CD8-positive, alpha-beta memory T cell (primary cell): ENCODE results near the gene DDX46. TPM values are rescaled to one million over a fixed set of nuclear protein-coding genes. Genes with fewer than 3 reads are reported as not detected.

Experiments
- CTCF ChIA-PET: fragments of 350-600 bp; sonication (Branson Sonifier 250); formaldehyde crosslinking; loops from one replicate; lab custom pipeline; 2021; ENCODE audit warnings: antibody characterized with exemption; lab: Charles Lee
- POLR2A ChIA-PET: fragments of 350-600 bp; sonication (Branson Sonifier 250); formaldehyde crosslinking; loops from one replicate; lab custom pipeline; 2021; ENCODE audit warnings: antibody characterized with exemption; lab: Charles Lee
- DNase-seq, 5 donors: peaks; one replicate each; pipeline versions ENCODE4 v3.0.0 to v3.0.0-alpha.2; 2020 to 2022; ENCODE audit warnings: mixed read lengths in 1 of 5
- H3K27ac ChIP-seq: one replicate; pipeline ENCODE4 v1.7.0; 2013; ENCODE audit warnings: low read depth, mild to moderate bottlenecking, low read length, moderate library complexity
- H3K27me3 ChIP-seq: 2 replicates; pipeline ENCODE4 v1.7.0; 2013; ENCODE audit warnings: low read length, mild to moderate bottlenecking; ENCODE audit not compliant: insufficient read depth, poor library complexity, severe bottlenecking
- H3K36me3 ChIP-seq: 2 replicates; pipeline ENCODE4 v1.7.0; 2013; ENCODE audit warnings: mild to moderate bottlenecking, low read length, moderate library complexity; ENCODE audit not compliant: insufficient read depth
- H3K4me1 ChIP-seq: 2 replicates; pipeline ENCODE4 v1.7.0; 2013; ENCODE audit warnings: mild to moderate bottlenecking, low read length, moderate library complexity; ENCODE audit not compliant: insufficient read depth
- H3K4me3 ChIP-seq: 2 replicates; pipeline ENCODE4 v1.7.0; 2013; ENCODE audit warnings: mild to moderate bottlenecking, low read length
- H3K9me3 ChIP-seq: 2 replicates; pipeline ENCODE4 v1.7.0; 2013; ENCODE audit warnings: mild to moderate bottlenecking, low read length
- H3K27ac Mint-ChIP-seq, 8 donors: one replicate each; pipeline ENCODE4 v1.8.0; 2020 to 2021; ENCODE audit warnings: mixed read lengths in 8 of 8, mild to moderate bottlenecking in 6 of 8, inconsistent platforms in 3 of 8, moderate library complexity in 3 of 8
- H3K27me3 Mint-ChIP-seq, 2 donors: one replicate each; pipeline ENCODE4 v1.8.0; 2020 to 2021; ENCODE audit warnings: mixed read lengths in 2 of 2, mild to moderate bottlenecking in 1 of 2, moderate library complexity in 1 of 2
- H3K36me3 Mint-ChIP-seq, 3 donors: one replicate each; pipeline ENCODE4 v1.8.0; 2020 to 2021; ENCODE audit warnings: mixed read lengths in 3 of 3, inconsistent platforms in 1 of 3, mild to moderate bottlenecking in 1 of 3
- H3K4me1 Mint-ChIP-seq, 3 donors: one replicate each; pipeline ENCODE4 v1.8.0; 2020 to 2021; ENCODE audit warnings: mixed read lengths in 3 of 3, inconsistent platforms in 1 of 3, mild to moderate bottlenecking in 1 of 3
- H3K4me3 Mint-ChIP-seq, 7 donors: one replicate each; pipeline ENCODE4 v1.8.0; 2020 to 2021; ENCODE audit warnings: mixed read lengths in 7 of 7, mild to moderate bottlenecking in 6 of 7, moderate library complexity in 4 of 7, inconsistent platforms in 2 of 7
- H3K9me3 Mint-ChIP-seq, 5 donors: one replicate each; pipeline ENCODE4 v1.8.0; 2020 to 2022; ENCODE audit warnings: mixed read lengths in 5 of 5, mild to moderate bottlenecking in 3 of 5, moderate library complexity in 2 of 5, inconsistent platforms in 1 of 5
- polyA plus RNA-seq: library from polyadenylated mRNA; unstranded; fragments of 300-500 nt; fragmentation: Illumina TruSeq; gene quantifications from one replicate; pipeline ENCODE4 v1.2.3, GENCODE V29; 2021
- total RNA-seq, 2 experiments: library from RNA; stranded (reverse); gene quantifications; one replicate each; pipeline ENCODE4 v1.2.3, GENCODE V29; 2021

DDX46 gene
- total and polyA plus RNA-seq, 3 experiments from 2014 or later = 27.5 to 83.8 (median 81.3) TPM

GRCh38 chr5:134813827-134814226 is 55.2 kb downstream of the DDX46 start:
- Histone ChIP-seq H3K36me3 (peaks cover 19% of the 10 kb centered on the region), H3K27ac (no peak overlapping the region)

DNA sequence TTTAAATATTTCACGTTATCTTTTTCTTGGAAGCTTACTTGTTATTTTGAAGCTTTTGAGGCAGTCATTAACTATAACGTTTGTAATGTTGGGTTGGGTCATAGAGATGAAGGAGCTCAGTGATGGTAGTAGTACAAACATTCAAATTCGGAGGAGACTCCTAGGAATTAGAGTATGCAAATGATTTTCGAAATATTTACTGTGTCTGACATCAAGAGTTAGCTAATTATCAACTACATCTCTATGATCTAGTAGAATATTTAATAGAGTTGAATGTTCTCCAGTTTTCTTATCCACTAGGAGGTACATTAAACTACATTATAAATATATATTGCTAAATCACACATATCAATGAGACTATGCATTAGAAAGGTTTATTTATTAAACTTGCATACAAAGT is 58.4 kb downstream of the DDX46 start:
- Mint-ChIP-seq H3K4me1 (peaks cover 2 to 17% (median 10%) of the 10 kb centered on the region in 3 donors), H3K27me3 (no peaks in the 10 kb centered on the region), H3K36me3 (peaks cover 4 to 74% (median 17%) of the 10 kb centered on the region in 3 donors), H3K4me3 (no peak overlapping the region), H3K9me3 (no peaks in the 10 kb centered on the region), H3K27ac (peak overlapping the region in 2 of 8 donors; percentile 30 to 45)
- Histone ChIP-seq H3K4me1 (no peaks in the 10 kb centered on the region), H3K4me3 (no peak overlapping the region), H3K9me3 (no peaks in the 10 kb centered on the region), H3K27me3 (no peaks in the 10 kb centered on the region), H3K36me3 (peaks cover 17% of the 10 kb centered on the region), H3K27ac (no peak overlapping the region)
- POLR2A ChIA-PET = no interaction called here
- CTCF ChIA-PET = interaction anchor here (1.6 kb wide), 1 partner anchor 88 kb away, joined by 6 read pairs; the partner anchor contains the start of gene PCBD2
- no peak for DNase-seq

More at GRCh38 chr5:134813827-134814226, 55.2 kb downstream of the DDX46 start:
- Mint-ChIP-seq H3K4me1 (peaks cover 2 to 17% (median 10%) of the 10 kb centered on the region in 3 donors), H3K27me3 (no peaks in the 10 kb centered on the region), H3K36me3 (peaks cover 4 to 66% (median 11%) of the 10 kb centered on the region in 3 donors), H3K4me3 (no peak overlapping the region), H3K27ac (peak overlapping the region in 4 of 8 donors; percentile 29 to 83 (median 62)), H3K9me3 (no peaks in the 10 kb centered on the region)
- Histone ChIP-seq H3K4me1 (no peaks in the 10 kb centered on the region), H3K9me3 (no peaks in the 10 kb centered on the region), H3K27me3 (no peaks in the 10 kb centered on the region), H3K4me3 (no peak overlapping the region)
- ChIA-PET POLR2A (no interaction called here), CTCF (no interaction called here)
- DNase-seq = no peak

- H3K4me3 Mint-ChIP-seq = no peak overlapping the region
- peaks cover 0 to 8% (median 2%) of the 10 kb centered on the region in 3 donors for H3K4me1 Mint-ChIP-seq
- H3K9me3 ChIP-seq = no peaks in the 10 kb centered on the region
- ChIA-PET CTCF (no interaction called here), POLR2A (no interaction called here)
- H3K4me1 ChIP-seq = no peaks in the 10 kb centered on the region
- H3K27me3 ChIP-seq = no peaks in the 10 kb centered on the region
- DNase-seq = no peak
- no peak overlapping the region for H3K27ac ChIP-seq
- H3K36me3 ChIP-seq = peaks cover 20% of the 10 kb centered on the region
- H3K4me3 ChIP-seq = no peak overlapping the region
- H3K27me3 Mint-ChIP-seq = no peaks in the 10 kb centered on the region
- H3K36me3 Mint-ChIP-seq = peaks cover 4 to 76% (median 19%) of the 10 kb centered on the region in 3 donors
- H3K27ac Mint-ChIP-seq = no peak overlapping the region
- H3K9me3 Mint-ChIP-seq = no peaks in the 10 kb centered on the region
Observed at GRCh38 chr5:134818776-134819175, 60.2 kb downstream of the DDX46 start.

DNA sequence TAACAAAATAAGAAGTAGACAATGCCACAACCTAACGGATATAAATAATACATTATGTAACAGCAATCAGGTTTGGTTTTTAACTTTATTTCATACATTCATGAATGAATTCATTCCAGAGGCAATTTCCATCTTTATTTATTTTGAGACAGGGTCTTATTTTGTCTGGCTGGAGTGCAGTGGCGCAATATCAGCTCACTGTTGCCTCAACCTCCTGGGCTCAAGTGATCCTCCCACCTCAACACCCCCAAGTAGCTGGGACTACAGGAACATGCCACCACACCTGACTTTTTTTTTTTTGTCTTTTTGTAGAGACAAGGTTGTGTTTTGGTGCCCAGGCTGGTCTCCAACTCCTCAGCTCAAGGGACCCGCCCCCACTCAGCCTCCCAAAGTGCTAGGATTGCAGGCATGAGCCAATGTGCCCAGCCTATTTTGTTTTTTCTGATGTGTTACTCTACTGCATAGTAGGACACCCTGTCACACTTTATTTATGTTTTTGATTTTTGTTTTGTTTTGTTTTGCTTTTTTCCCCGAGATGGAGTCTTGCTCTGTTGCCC is 60.9 kb downstream of the DDX46 start:
- ChIA-PET POLR2A (no interaction called here), CTCF (no interaction called here)
- Histone ChIP-seq H3K9me3 (no peaks in the 10 kb centered on the region), H3K4me3 (no peak overlapping the region), H3K27me3 (no peaks in the 10 kb centered on the region), H3K27ac (no peak overlapping the region), H3K4me1 (no peaks in the 10 kb centered on the region), H3K36me3 (peaks cover 20% of the 10 kb centered on the region)
- H3K4me3 Mint-ChIP-seq = no peak overlapping the region
- no peak overlapping the region for H3K27ac Mint-ChIP-seq
- no peaks in the 10 kb centered on the region for H3K9me3 Mint-ChIP-seq
- H3K36me3 Mint-ChIP-seq = peaks cover 4 to 75% (median 19%) of the 10 kb centered on the region in 3 donors
- H3K4me1 Mint-ChIP-seq = peaks cover 0 to under 1% (median 0%) of the 10 kb centered on the region in 3 donors
- no peaks in the 10 kb centered on the region for H3K27me3 Mint-ChIP-seq
- no peak for DNase-seq

DNA sequence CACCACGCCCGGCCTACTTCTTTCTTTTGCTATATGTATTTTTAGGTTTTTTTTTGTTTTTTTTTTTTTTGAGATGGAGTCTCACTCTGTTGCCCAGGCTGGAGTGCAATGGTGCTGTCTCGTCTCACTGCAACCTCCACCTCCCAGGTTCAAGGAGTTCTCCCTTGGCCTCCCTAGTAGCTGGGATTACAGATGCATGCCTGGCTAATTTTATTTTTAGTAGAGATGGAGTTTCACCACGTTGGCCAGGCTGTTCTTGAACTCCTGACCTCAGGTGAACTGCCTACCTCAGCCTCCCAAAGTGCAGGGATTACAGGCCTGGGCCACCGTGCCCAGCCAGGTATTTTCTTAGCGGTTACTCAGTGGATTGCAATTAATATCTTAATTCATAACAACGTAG is 63.3 kb downstream of the DDX46 start:
- no peaks in the 10 kb centered on the region for H3K27me3 Mint-ChIP-seq
- no peaks in the 10 kb centered on the region for H3K4me1 Mint-ChIP-seq
- Histone ChIP-seq H3K27ac (no peak overlapping the region), H3K4me3 (no peak overlapping the region), H3K27me3 (no peaks in the 10 kb centered on the region), H3K4me1 (no peaks in the 10 kb centered on the region), H3K36me3 (peaks cover 15% of the 10 kb centered on the region), H3K9me3 (no peaks in the 10 kb centered on the region)
- peak overlapping the region in 2 of 8 donors; percentile 8 to 38 for H3K27ac Mint-ChIP-seq
- no peak for DNase-seq
- CTCF ChIA-PET = interaction anchor here (0.8 kb wide), 1 partner anchor 38 kb away, joined by 3 read pairs; no protein-coding TSS in a partner anchor
- POLR2A ChIA-PET = no interaction called here
- H3K9me3 Mint-ChIP-seq = no peaks in the 10 kb centered on the region
- peaks cover 4 to 78% (median 22%) of the 10 kb centered on the region in 3 donors for H3K36me3 Mint-ChIP-seq
- H3K4me3 Mint-ChIP-seq = no peak overlapping the region

DNA sequence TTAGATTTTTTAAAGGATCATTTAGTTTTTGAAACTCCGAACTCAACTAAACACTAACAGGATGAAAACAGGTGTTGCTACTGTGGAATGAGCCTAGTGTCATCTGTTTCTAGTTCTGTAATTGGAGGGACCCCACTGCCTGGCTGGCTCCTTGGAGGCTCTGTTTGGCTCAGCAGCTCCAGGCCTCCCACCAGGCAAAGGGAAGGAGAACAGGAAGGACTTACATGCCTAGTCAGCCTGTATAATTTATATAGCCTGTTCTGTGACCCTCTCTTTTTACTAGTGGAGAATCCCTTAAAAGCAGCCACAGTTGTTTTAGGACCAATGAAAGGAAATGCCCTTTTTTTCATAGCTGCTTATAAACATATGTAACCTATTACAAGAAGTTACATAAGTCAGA is 66.1 kb downstream of the DDX46 start:
- ChIA-PET CTCF (no interaction called here), POLR2A (no interaction called here)
- no peaks in the 10 kb centered on the region for H3K9me3 ChIP-seq
- H3K27me3 ChIP-seq = no peaks in the 10 kb centered on the region
- H3K36me3 Mint-ChIP-seq = peaks cover 0 to 79% (median 12%) of the 10 kb centered on the region in 3 donors
- H3K27ac ChIP-seq = no peak overlapping the region
- H3K27ac Mint-ChIP-seq = no peak overlapping the region
- no peak for DNase-seq
- no peak overlapping the region for H3K4me3 ChIP-seq
- no peaks in the 10 kb centered on the region for H3K4me1 Mint-ChIP-seq
- H3K9me3 Mint-ChIP-seq = no peaks in the 10 kb centered on the region
- no peak overlapping the region for H3K4me3 Mint-ChIP-seq
- no peaks in the 10 kb centered on the region for H3K27me3 Mint-ChIP-seq
- H3K4me1 ChIP-seq = no peaks in the 10 kb centered on the region
- H3K36me3 ChIP-seq = peaks cover 25% of the 10 kb centered on the region

DNA sequence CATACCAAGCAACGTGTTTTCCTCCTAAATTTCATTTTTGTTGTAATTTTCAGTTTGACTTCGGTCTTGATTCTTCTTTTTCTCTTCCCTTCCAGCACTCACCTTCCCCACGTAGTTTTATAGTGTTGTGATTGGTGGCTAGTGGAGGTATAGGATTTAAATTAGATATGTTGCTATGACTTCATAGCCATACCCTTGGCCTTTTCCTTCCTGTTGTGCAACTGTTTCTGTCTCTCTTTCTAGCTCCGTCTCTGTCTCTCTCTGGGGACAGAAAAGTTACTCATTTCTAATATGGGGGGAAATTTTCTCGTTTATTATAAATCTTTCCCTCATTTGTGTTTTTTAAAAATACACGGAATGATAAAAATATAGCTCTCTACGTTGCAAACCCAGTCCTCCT is 66.6 kb downstream of the DDX46 start:
- Histone ChIP-seq H3K27ac (no peak overlapping the region), H3K27me3 (no peaks in the 10 kb centered on the region), H3K9me3 (no peaks in the 10 kb centered on the region), H3K4me3 (no peak overlapping the region), H3K36me3 (peaks cover 25% of the 10 kb centered on the region), H3K4me1 (no peaks in the 10 kb centered on the region)
- peaks cover 0 to 75% (median 12%) of the 10 kb centered on the region in 3 donors for H3K36me3 Mint-ChIP-seq
- H3K4me1 Mint-ChIP-seq = no peaks in the 10 kb centered on the region
- POLR2A ChIA-PET = interaction anchor here (0.6 kb wide), 1 partner anchor 12 kb away, joined by 4 read pairs; no protein-coding TSS in a partner anchor
- CTCF ChIA-PET = interaction anchor here (1.7 kb wide), 1 partner anchor 86 kb away, joined by 3 read pairs; no protein-coding TSS in a partner anchor
- no peaks in the 10 kb centered on the region for H3K9me3 Mint-ChIP-seq
- H3K27ac Mint-ChIP-seq = peak overlapping the region in 2 of 8 donors; percentile 18 to 71
- H3K4me3 Mint-ChIP-seq = no peak overlapping the region
- no peaks in the 10 kb centered on the region for H3K27me3 Mint-ChIP-seq
- DNase-seq = no peak

GRCh38 chr5:134833340-134834032 is 74.9 kb downstream of the DDX46 start:
- Mint-ChIP-seq H3K27ac (peak overlapping the region in 3 of 8 donors; percentile 21 to 40 (median 21)), H3K4me1 (no peaks in the 10 kb centered on the region), H3K4me3 (no peak overlapping the region), H3K27me3 (no peaks in the 10 kb centered on the region), H3K36me3 (peaks cover 0 to 42% (median 5%) of the 10 kb centered on the region in 3 donors), H3K9me3 (no peaks in the 10 kb centered on the region)
- Histone ChIP-seq H3K4me3 (no peak overlapping the region), H3K36me3 (peaks cover 9% of the 10 kb centered on the region), H3K4me1 (no peaks in the 10 kb centered on the region), H3K27ac (no peak overlapping the region), H3K9me3 (no peaks in the 10 kb centered on the region), H3K27me3 (no peaks in the 10 kb centered on the region)
- no peak for DNase-seq
- CTCF ChIA-PET = no interaction called here
- POLR2A ChIA-PET = interaction anchor here (0.5 kb wide), 2 partner anchors 15 to 53 kb away, joined by 3 to 4 read pairs; no protein-coding TSS in a partner anchor
